ENCODE measurements around the gene VPS8.

- TF ChIP-seq CTCF (IDR thresholded peaks at IDR 0.05) (no peak), POLR2A (IDR thresholded peaks at IDR 0.05) (no peak)
Observed at GRCh38 chr3:184895350-184895749, 83.4 kb downstream of the VPS8 start.

All from esophagus squamous epithelium (tissue), 4 donors.